ENCODE data around the gene NRL.

NRL gene

DNA sequence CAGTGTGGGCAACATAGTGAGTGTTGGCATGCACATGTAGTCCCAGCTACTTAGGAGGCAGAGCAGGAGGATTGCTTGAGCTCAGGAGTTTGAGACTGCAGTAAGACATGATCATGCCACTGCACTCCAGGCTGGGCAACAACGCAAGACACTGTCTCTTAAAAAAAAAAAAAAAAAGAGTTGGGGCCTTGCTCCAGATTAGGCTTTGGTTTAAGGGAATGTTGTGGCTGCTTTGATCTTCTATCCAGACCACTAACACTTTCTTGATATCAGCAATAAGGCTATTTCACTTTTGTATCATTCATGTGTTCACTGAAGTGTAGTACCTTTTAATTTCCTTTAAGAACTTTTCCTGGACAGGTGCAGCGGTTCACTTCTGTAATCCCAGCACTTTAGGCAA is 12.9 kb upstream of the NRL start:
- no peak overlapping the region for H3K4me3 Mint-ChIP-seq
- TF ChIP-seq, protein P1, sequence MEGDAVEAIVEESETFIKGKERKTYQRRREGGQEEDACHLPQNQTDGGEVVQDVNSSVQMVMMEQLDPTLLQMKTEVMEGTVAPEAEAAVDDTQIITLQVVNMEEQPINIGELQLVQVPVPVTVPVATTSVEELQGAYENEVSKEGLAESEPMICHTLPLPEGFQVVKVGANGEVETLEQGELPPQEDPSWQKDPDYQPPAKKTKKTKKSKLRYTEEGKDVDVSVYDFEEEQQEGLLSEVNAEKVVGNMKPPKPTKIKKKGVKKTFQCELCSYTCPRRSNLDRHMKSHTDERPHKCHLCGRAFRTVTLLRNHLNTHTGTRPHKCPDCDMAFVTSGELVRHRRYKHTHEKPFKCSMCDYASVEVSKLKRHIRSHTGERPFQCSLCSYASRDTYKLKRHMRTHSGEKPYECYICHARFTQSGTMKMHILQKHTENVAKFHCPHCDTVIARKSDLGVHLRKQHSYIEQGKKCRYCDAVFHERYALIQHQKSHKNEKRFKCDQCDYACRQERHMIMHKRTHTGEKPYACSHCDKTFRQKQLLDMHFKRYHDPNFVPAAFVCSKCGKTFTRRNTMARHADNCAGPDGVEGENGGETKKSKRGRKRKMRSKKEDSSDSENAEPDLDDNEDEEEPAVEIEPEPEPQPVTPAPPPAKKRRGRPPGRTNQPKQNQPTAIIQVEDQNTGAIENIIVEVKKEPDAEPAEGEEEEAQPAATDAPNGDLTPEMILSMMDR (IDR thresholded peaks at IDR 0.05; ENCODE audit: unreplicated experiment in 3 of 3), result no peak
- no peaks in the 10 kb centered on the region for H3K27me3 Mint-ChIP-seq (ENCODE audit: low read depth)
- peaks cover 28% of the 10 kb centered on the region for H3K4me1 Mint-ChIP-seq
- H3K9me3 Mint-ChIP-seq, result no peaks in the 10 kb centered on the region
- no peak overlapping the region for H3K27ac Mint-ChIP-seq
- peaks cover 16% of the 10 kb centered on the region for H3K36me3 Mint-ChIP-seq (ENCODE audit: low read depth)

DNA sequence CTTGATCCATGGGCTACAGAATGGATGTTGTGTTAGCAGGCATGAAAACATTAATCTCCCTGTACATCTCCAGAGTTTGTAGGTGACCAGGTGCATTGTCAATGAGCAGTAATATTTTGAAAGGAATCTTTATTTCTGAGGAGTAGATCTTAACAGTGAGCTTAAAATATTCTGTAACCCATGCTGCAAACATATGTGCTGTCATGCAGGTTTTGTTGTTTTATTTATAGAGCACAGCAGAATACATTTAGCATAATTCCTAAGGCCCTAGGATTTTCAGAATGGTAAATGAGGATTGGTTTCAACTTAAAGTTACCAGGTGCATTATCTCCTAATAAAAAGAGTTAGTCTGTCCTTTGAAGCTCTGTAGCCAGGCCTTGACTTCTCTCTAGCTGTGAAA is 12.2 kb upstream of the NRL start:
- no peak overlapping the region for H3K4me3 Mint-ChIP-seq
- H3K9me3 Mint-ChIP-seq, result no peaks in the 10 kb centered on the region
- no peaks in the 10 kb centered on the region for H3K27me3 Mint-ChIP-seq (ENCODE audit: low read depth)
- TF ChIP-seq, protein P1 (IDR thresholded peaks at IDR 0.05; ENCODE audit: unreplicated experiment in 3 of 3), result no peak
- peaks cover 19% of the 10 kb centered on the region for H3K36me3 Mint-ChIP-seq (ENCODE audit: low read depth)
- no peak overlapping the region for H3K27ac Mint-ChIP-seq
- H3K4me1 Mint-ChIP-seq, result peaks cover 24% of the 10 kb centered on the region

DNA sequence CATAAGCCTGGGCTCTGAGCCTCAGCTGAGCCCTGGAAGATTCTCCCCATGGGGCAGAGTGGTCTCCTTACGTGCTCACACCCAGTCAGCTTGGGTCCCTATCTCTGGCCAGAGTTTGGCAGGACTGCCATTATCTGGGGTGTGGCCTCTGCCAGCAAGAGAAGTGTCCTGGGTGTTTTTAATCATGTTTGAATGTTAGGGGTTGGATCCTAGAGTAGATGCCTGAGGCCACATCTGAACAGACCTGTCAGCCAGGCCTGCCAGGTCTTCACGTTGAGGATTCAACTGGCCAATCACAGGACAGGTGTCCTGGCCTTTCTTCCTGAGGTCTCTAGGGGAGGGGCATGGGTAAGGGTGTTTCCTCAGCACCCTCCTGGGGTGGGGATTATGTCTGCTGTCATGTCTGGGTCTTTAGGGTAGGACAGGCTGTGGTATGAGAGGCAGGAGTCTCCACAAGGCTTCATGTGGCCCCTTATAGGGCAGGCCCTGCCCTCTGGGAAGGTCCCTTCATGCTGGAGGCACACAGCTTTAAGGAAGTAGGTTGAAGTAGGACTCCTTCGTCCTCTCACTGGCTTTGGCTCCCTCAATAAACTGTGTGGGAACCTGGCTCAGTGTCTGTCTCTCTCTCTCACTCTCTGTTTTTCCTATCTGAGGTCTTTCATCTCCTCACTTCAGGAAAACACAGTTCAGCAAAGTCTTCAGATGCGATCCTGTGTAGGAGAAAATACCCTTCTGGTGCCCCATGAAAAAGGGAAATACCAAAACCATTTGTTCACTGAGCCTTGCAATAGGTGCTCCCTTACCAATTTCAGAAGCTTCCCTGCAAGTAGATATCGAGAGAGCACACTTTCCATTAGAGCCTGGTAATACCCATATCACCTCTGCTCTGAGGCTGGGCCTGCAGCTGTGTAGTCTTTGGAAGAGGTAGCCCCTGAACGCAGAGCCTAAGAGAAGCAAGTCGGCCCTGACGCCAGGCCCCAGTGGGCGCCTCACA is 9.0 kb upstream of the NRL start:
- TF ChIP-seq, protein P1 (IDR thresholded peaks at IDR 0.05; ENCODE audit: unreplicated experiment in 3 of 3), result no peak
- Mint-ChIP-seq H3K4me1 (peaks cover 8% of the 10 kb centered on the region), H3K27me3 (ENCODE audit: low read depth) (no peaks in the 10 kb centered on the region), H3K4me3 (no peak overlapping the region), H3K36me3 (ENCODE audit: low read depth) (peaks cover 42% of the 10 kb centered on the region), H3K27ac (no peak overlapping the region), H3K9me3 (no peaks in the 10 kb centered on the region)

DNA sequence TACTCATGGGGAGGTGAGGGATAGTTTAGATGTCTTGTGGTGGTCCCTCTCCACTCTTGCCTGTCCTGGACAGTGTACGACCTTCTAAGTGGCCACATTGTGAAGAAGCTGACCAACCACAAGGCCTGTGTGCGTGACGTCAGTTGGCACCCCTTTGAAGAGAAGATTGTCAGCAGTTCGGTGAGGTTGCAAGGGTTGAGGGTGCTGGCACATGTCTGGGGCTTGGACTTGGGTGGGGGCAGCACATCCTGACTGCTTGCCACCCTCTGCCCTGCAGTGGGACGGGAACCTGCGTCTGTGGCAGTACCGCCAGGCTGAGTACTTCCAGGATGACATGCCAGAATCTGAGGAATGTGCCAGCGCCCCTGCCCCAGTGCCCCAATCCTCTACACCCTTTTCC is 8.1 kb upstream of the NRL start:
- Mint-ChIP-seq H3K9me3 (no peaks in the 10 kb centered on the region), H3K27ac (no peak overlapping the region), H3K27me3 (ENCODE audit: low read depth) (no peaks in the 10 kb centered on the region), H3K4me1 (peaks cover 8% of the 10 kb centered on the region), H3K4me3 (no peak overlapping the region), H3K36me3 (ENCODE audit: low read depth) (peaks cover 49% of the 10 kb centered on the region)
- TF ChIP-seq, protein P1 (IDR thresholded peaks at IDR 0.05; ENCODE audit: unreplicated experiment in 3 of 3), result no peak

DNA sequence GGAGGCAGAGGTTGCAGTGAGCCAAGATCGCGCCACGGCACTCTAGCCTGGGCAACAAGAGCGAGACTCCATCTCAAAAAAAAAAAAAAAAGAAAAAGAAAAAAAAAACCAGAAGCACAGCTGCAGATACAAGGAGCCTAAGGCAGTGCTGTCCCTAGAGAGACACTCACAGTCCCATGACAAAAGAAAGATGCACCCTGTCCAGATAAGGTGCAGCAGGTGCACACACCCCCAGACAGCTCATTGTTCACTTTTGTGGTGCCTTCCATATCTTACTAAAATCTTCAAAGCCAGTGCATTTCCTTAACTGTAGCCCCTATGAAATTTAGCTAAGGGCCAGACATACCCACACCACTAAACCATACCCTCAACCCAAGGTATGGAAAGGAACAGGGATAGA is 7.7 kb upstream of the NRL start:
- no peaks in the 10 kb centered on the region for H3K9me3 Mint-ChIP-seq
- H3K4me3 Mint-ChIP-seq, result no peak overlapping the region
- peaks cover 8% of the 10 kb centered on the region for H3K4me1 Mint-ChIP-seq
- TF ChIP-seq, protein P1 (IDR thresholded peaks at IDR 0.05; ENCODE audit: unreplicated experiment in 3 of 3), result no peak
- H3K27me3 Mint-ChIP-seq (ENCODE audit: low read depth), result no peaks in the 10 kb centered on the region
- H3K27ac Mint-ChIP-seq, result no peak overlapping the region
- H3K36me3 Mint-ChIP-seq (ENCODE audit: low read depth), result peaks cover 54% of the 10 kb centered on the region

DNA sequence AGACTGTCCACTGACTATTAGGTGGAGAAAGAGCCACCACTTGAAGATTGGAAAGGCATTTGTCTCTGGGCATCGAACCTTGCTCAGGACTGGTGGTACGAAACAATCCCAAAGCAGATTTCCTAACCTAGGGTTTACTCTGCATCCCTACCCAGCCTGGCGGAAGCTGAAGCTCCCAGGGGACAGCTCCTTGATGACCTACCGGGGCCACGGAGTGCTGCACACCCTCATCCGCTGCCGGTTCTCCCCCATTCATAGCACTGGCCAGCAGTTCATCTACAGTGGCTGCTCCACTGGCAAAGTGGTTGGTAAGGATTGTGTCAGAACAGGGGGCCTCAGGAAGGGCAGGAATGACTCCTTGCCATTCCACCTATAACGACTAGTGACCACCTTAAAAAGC is 6.5 kb upstream of the NRL start:
- H3K4me3 Mint-ChIP-seq, result no peak overlapping the region
- H3K4me1 Mint-ChIP-seq, result peaks cover 6% of the 10 kb centered on the region
- no peaks in the 10 kb centered on the region for H3K27me3 Mint-ChIP-seq (ENCODE audit: low read depth)
- TF ChIP-seq, protein P1 (IDR thresholded peaks at IDR 0.05; ENCODE audit: unreplicated experiment in 3 of 3), result no peak
- H3K27ac Mint-ChIP-seq, result no peak overlapping the region
- H3K9me3 Mint-ChIP-seq, result no peaks in the 10 kb centered on the region
- H3K36me3 Mint-ChIP-seq (ENCODE audit: low read depth), result peaks cover 61% of the 10 kb centered on the region

Data from nephron (organoid).